Mammary epithelial cell (primary cell): Measurements from ENCODE around the gene LRRC28.

Experiments
- EZH2 ChIP-seq: IDR thresholded peaks from 2 replicates; pipeline ENCODE4 v1.6.1; 2012; ENCODE audit warnings: low read length, inconsistent platforms, borderline replicate concordance
- TF ChIP-seq, protein P1 (sequence below), 2 donors: IDR thresholded peaks in 1 of 2; conservative IDR thresholded peaks in 1 of 2; 2 replicates each; pipeline ENCODE4 v1.5.1; 2011 to 2012; ENCODE audit warnings: inconsistent platforms in 2 of 2, low read length in 2 of 2, mild to moderate bottlenecking in 2 of 2, control low read depth in 1 of 2, low read depth in 1 of 2; ENCODE audit not compliant: insufficient read depth in 1 of 2; ENCODE audit errors: extremely low read depth in 1 of 2

DNA sequence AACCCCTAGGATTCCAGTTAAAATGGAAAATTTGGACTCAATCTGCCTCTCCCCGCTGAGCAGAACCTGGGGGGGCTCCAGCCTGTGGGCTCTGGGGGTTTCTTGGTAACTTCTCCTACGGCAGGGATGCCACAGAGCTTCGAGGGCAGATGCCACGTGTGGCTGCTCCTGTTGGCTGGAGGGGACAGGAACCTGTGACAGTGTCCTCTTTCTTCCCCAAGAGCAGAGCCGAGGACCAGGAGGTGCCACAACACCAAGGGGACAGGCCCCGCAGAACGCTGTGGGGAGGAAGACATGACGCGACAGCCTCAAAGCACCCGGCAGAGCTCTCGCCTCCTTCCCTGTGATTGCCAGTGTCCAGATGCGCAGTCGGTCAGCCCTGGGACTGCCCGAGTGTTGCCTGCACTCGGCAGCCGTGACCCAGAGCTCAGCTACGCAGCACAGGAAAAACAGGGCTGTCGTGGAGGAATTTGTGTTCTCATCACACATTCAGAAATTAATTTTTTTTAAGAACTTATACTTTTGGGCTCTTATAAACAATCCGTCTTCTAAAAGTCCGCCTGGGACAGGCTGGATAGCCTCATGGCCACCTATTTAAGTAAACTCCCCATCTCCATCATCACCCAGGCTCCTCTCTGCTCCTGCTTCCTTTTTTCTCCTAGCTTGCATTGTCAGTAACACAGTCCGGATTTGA is 182.6 kb downstream of the LRRC28 start:
- no peak for TF ChIP-seq EZH2
- TF ChIP-seq, protein P1, sequence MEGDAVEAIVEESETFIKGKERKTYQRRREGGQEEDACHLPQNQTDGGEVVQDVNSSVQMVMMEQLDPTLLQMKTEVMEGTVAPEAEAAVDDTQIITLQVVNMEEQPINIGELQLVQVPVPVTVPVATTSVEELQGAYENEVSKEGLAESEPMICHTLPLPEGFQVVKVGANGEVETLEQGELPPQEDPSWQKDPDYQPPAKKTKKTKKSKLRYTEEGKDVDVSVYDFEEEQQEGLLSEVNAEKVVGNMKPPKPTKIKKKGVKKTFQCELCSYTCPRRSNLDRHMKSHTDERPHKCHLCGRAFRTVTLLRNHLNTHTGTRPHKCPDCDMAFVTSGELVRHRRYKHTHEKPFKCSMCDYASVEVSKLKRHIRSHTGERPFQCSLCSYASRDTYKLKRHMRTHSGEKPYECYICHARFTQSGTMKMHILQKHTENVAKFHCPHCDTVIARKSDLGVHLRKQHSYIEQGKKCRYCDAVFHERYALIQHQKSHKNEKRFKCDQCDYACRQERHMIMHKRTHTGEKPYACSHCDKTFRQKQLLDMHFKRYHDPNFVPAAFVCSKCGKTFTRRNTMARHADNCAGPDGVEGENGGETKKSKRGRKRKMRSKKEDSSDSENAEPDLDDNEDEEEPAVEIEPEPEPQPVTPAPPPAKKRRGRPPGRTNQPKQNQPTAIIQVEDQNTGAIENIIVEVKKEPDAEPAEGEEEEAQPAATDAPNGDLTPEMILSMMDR (conservative IDR thresholded peaks at IDR 0.05 in 1 of 2, IDR thresholded peaks at IDR 0.05 in 1 of 2; ENCODE audit: extremely low read depth in 1 of 2, insufficient read depth in 1 of 2, low read depth in 1 of 2, low read length in 2 of 2) = no peak
